ENCODE results near the gene CDK5RAP3. TPM values are rescaled to one million over a fixed set of nuclear protein-coding genes. Genes with fewer than 3 reads are reported as not detected.

The CDK5RAP3 gene
- total and polyA plus RNA-seq, 2 of the 13 experiments (the other 11 are each of a cell fraction or from before 2014, with no cell fraction given): 128 to 154 TPM

DNA sequence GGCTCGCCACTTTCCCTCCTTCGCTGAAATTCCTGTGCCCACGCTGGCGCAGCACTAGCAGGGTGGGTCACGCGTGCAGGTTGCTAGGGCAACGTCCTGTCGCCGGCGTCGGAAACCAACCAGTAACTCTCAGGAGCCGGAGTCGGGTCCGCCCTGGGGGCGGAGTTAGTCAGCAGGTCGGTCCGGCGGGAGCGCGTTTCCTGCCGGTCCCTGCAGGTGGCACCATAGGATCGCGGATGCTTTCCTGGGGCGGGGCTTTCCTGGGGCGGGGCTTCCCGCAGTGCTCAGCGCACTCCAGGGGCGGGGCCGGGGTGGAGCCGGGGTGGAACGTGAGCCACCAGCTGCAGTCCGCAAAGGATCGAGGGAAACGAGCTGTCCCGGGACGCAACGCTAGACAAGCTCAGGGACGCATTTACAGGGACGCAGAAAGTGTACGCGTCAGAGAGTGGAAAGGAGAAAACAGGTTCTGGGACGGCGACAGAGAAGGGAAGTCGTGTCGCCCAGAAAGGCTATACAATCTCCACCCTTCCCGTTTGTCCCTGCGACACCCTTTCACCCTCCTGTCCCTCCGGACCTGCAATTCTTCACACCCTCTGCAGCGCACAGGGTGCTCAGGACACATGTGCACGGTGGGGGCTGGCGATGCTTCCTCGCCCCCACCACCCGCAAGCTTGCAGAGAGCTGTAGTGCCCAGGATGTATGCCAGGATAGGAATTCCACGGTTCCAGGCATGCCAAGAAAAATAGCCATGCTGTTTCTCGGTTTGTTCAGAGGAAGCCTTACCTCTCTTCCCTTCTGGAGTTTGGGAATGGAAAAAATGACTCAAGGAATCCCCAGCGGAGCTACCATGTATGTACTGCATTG, 54.4 kb downstream of the CDK5RAP3 start (continued):
- TF ChIP-seq, protein P1, sequence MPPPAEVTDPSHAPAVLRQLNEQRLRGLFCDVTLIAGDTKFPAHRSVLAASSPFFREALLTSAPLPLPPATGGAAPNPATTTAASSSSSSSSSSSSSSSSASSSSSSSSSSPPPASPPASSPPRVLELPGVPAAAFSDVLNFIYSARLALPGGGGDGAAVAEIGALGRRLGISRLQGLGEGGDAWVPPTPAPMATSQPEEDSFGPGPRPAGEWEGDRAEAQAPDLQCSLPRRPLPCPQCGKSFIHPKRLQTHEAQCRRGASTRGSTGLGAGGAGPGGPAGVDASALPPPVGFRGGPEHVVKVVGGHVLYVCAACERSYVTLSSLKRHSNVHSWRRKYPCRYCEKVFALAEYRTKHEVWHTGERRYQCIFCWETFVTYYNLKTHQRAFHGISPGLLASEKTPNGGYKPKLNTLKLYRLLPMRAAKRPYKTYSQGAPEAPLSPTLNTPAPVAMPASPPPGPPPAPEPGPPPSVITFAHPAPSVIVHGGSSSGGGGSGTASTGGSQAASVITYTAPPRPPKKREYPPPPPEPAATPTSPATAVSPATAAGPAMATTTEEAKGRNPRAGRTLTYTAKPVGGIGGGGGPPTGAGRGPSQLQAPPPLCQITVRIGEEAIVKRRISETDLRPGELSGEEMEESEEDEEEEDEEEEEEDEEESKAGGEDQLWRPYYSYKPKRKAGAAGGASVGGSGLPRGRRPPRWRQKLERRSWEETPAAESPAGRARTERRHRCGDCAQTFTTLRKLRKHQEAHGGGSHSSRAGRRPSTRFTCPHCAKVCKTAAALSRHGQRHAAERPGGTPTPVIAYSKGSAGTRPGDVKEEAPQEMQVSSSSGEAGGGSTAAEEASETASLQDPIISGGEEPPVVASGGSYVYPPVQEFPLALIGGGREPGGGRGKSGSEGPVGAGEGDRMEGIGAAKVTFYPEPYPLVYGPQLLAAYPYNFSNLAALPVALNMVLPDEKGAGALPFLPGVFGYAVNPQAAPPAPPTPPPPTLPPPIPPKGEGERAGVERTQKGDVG (CRISPR knock-in tag; IDR thresholded peaks at IDR 0.05; ENCODE audit: borderline replicate concordance): no peak
- TF ChIP-seq IRX3 (CRISPR knock-in tag; IDR thresholded peaks at IDR 0.05; ENCODE audit: borderline replicate concordance, low read depth): no peak
- TF ChIP-seq, protein P2, sequence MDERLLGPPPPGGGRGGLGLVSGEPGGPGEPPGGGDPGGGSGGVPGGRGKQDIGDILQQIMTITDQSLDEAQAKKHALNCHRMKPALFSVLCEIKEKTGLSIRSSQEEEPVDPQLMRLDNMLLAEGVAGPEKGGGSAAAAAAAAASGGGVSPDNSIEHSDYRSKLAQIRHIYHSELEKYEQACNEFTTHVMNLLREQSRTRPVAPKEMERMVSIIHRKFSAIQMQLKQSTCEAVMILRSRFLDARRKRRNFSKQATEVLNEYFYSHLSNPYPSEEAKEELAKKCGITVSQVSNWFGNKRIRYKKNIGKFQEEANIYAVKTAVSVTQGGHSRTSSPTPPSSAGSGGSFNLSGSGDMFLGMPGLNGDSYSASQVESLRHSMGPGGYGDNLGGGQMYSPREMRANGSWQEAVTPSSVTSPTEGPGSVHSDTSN (CRISPR knock-in tag; IDR thresholded peaks at IDR 0.05): peak; percentile 67; the same call in 1 of the 2 replicates
- TF ChIP-seq, protein P3, sequence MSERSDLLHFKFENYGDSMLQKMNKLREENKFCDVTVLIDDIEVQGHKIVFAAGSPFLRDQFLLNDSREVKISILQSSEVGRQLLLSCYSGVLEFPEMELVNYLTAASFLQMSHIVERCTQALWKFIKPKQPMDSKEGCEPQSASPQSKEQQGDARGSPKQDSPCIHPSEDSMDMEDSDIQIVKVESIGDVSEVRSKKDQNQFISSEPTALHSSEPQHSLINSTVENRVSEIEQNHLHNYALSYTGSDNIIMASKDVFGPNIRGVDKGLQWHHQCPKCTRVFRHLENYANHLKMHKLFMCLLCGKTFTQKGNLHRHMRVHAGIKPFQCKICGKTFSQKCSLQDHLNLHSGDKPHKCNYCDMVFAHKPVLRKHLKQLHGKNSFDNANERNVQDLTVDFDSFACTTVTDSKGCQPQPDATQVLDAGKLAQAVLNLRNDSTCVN (CRISPR knock-in tag; IDR thresholded peaks at IDR 0.05; ENCODE audit: borderline replicate concordance): peak; percentile 72; the same call in 1 of the 2 replicates
- TF ChIP-seq RAD21 (CRISPR knock-in tag; IDR thresholded peaks at IDR 0.05): peak; percentile 99
- no peak for TF ChIP-seq EZH2 (conservative IDR thresholded peaks at IDR 0.05; ENCODE audit: low read depth, low read length)
- no peak for TF ChIP-seq ZNF33A (CRISPR knock-in tag; IDR thresholded peaks at IDR 0.05; ENCODE audit: borderline replicate concordance)
- TF ChIP-seq, protein P4, sequence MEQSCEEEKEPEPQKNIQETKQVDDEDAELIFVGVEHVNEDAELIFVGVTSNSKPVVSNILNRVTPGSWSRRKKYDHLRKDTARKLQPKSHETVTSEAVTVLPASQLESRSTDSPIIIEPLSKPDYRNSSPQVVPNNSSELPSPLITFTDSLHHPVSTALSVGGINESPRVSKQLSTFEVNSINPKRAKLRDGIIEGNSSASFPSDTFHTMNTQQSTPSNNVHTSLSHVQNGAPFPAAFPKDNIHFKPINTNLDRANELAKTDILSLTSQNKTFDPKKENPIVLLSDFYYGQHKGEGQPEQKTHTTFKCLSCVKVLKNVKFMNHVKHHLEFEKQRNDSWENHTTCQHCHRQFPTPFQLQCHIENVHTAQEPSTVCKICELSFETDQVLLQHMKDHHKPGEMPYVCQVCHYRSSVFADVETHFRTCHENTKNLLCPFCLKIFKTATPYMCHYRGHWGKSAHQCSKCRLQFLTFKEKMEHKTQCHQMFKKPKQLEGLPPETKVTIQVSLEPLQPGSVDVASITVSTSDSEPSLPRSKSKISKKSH (CRISPR knock-in tag; IDR thresholded peaks at IDR 0.05; ENCODE audit: borderline replicate concordance): no peak; the same call in 1 of the 2 replicates
- TF ChIP-seq FIP1L1 (IDR thresholded peaks at IDR 0.05; ENCODE audit: borderline replicate concordance, insufficient read depth, low read depth, low read length): no peak
- TF ChIP-seq SALL2 (CRISPR knock-in tag; IDR thresholded peaks at IDR 0.05): peak; percentile 82
- no peak for TF ChIP-seq ZNF33B (CRISPR knock-in tag; IDR thresholded peaks at IDR 0.05)
- no peak; the same call in 1 of the 2 replicates for TF ChIP-seq ZNF383 (CRISPR knock-in tag; IDR thresholded peaks at IDR 0.05; ENCODE audit: borderline replicate concordance)
- 0 out of 2 replicates have a peak, but pooled peaks have one; percentile 26 for TF ChIP-seq ARHGAP35 (CRISPR knock-in tag; IDR thresholded peaks at IDR 0.05; ENCODE audit: borderline replicate concordance)
- TF ChIP-seq NFIB (CRISPR knock-in tag; IDR thresholded peaks at IDR 0.05; ENCODE audit: borderline replicate concordance): no peak
- no peak for TF ChIP-seq SP140L (CRISPR knock-in tag; IDR thresholded peaks at IDR 0.05; ENCODE audit: borderline replicate concordance)
- no peak; the same call in 1 of the 2 replicates for TF ChIP-seq SAFB2 (CRISPR knock-in tag; IDR thresholded peaks at IDR 0.05; ENCODE audit: borderline replicate concordance, low read depth)
- TF ChIP-seq FLYWCH1 (CRISPR knock-in tag; IDR thresholded peaks at IDR 0.05): no peak
